Vagina (tissue), 2 donors: ENCODE measurements around the gene ASB5.
"Not testable (repeated sequence)": the region's sequence is repeated elsewhere in the genome, so short reads cannot be mapped to it uniquely, and the experiment has no call there.

Experiments used
- CTCF ChIP-seq, 3 experiments: fragments of 450-650 bp in 2 of 3; fragments of 200-600 bp in 1 of 3; sonication (generic) in 1 of 3; IDR thresholded peaks; one replicate each; pipeline ENCODE4 v1.5.1; 2017 to 2019; ENCODE audit warnings: antibody characterized with exemption in 3 of 3, mild to moderate bottlenecking in 2 of 3, moderate library complexity in 2 of 3
- POLR2AphosphoS5 ChIP-seq, 2 donors: sonication (generic); formaldehyde crosslinking; IDR thresholded peaks; one replicate each; pipeline ENCODE4 v1.9.0; 2017; ENCODE audit warnings: antibody characterized with exemption in 2 of 2, mild to moderate bottlenecking in 2 of 2, low read depth in 1 of 2; ENCODE audit not compliant: insufficient read depth in 1 of 2

DNA sequence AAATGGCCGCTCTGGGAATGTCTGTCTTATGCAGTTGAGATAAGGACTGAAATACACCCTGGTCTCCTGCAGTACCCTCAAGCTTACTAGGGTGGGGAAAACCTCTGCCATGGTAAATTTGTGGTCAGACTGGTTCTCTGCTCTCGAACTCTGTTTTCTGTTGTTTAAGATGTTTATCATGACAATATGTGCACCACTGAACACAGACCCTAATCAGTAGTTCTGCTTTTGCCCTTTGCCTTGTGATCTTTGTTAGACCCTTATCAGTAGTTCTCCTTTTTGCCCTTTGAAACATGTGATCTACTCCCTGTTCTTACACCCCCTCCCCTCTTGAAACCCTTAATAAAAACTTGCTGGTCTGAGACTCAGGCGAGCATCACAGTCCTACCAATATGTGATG, 56.7 kb downstream of the ASB5 start:
- TF ChIP-seq CTCF (IDR thresholded peaks at IDR 0.05); POLR2AphosphoS5 (IDR thresholded peaks at IDR 0.05; ENCODE audit: insufficient read depth in 1 of 2, low read depth in 1 of 2): not testable (repeated sequence)
